IMR-90 (cell line): ENCODE data around the gene IFNK.

Experiments
- BHLHE40 ChIP-seq: fragments of 150-350 bp; IDR thresholded peaks from 2 replicates; pipeline ENCODE4 v1.6.1; 2016; ENCODE audit warnings: mild to moderate bottlenecking, low read depth, low read length
- CEBPB ChIP-seq: IDR thresholded peaks from 2 replicates; pipeline ENCODE4 v1.6.1; 2012; ENCODE audit warnings: low read depth, low read length, improper control_type of control experiment
- POLR2A ChIP-seq: IDR thresholded peaks from 2 replicates; pipeline ENCODE4 v1.6.1; 2012; ENCODE audit warnings: mild to moderate bottlenecking, low read depth, low read length
- RAD21 ChIP-seq: IDR thresholded peaks from 2 replicates; pipeline ENCODE4 v1.6.1; 2012; ENCODE audit warnings: low read length, improper control_type of control experiment
- SMC3 ChIP-seq: fragments of 150-350 bp; IDR thresholded peaks from 2 replicates; pipeline ENCODE4 v1.6.1; 2016; ENCODE audit warnings: low read depth, mild to moderate bottlenecking, antibody characterized with exemption, low read length, moderate library complexity
- TF ChIP-seq, protein P1 (sequence below): conservative IDR thresholded peaks from 2 replicates; pipeline ENCODE4 v1.5.1; 2012; ENCODE audit warnings: mild to moderate bottlenecking, low read depth, low read length, improper control_type of control experiment

DNA sequence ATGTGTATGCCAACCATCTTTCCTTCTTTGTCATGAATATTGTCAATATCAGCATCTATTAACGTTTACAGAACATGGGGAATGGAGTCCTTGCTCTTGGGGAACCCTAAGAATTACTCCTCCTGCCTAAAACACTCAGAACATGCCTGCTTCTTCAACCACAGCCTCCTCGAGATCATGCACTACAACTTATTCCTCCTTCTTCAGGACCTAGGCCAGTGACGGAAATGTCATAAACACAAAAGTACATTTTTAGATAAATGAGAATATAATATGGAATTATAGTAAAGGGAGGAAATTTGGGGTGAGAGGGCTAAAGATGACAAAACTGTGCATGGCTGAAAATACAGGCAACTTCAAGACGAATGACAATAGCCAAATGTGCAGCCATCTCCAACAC lies 3.1 kb upstream of the IFNK start:
- no peak for TF ChIP-seq RAD21
- TF ChIP-seq, protein P1, sequence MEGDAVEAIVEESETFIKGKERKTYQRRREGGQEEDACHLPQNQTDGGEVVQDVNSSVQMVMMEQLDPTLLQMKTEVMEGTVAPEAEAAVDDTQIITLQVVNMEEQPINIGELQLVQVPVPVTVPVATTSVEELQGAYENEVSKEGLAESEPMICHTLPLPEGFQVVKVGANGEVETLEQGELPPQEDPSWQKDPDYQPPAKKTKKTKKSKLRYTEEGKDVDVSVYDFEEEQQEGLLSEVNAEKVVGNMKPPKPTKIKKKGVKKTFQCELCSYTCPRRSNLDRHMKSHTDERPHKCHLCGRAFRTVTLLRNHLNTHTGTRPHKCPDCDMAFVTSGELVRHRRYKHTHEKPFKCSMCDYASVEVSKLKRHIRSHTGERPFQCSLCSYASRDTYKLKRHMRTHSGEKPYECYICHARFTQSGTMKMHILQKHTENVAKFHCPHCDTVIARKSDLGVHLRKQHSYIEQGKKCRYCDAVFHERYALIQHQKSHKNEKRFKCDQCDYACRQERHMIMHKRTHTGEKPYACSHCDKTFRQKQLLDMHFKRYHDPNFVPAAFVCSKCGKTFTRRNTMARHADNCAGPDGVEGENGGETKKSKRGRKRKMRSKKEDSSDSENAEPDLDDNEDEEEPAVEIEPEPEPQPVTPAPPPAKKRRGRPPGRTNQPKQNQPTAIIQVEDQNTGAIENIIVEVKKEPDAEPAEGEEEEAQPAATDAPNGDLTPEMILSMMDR: no peak
- no peak for TF ChIP-seq SMC3
- TF ChIP-seq POLR2A: no peak
- no peak for TF ChIP-seq CEBPB
- no peak for TF ChIP-seq BHLHE40
